IMR-90 (cell line): Measurements from ENCODE around the gene SLC6A9. TPM values are rescaled to one million over a fixed set of nuclear protein-coding genes. Genes with fewer than 3 reads are reported as not detected.

ENCODE experiments used
- ATAC-seq: fragments of 200-7000 bp; cut with Tn5 transposase; 2 replicates; pipeline ENCODE4 v1.9.1; 2020; ENCODE audit warnings: low read depth, mild to moderate bottlenecking, moderate library complexity
- BruUV-seq: library from RNA; stranded (reverse); fragments of 400-500 nt; replicated peaks from 2 replicates; lab custom pipeline; 2021; lab: Mats Ljungman, UMichigan
- CTCF ChIA-PET: fragments of 300-600 bp; formaldehyde crosslinking; extraction: SDS; loops from one replicate; lab custom pipeline; 2021; ENCODE audit warnings: antibody characterized with exemption; lab: Yijun Ruan, JAX
- POLR2A ChIA-PET: fragments of 300-600 bp; sonication (Branson Sonifier 250); formaldehyde crosslinking; loops from one replicate; lab custom pipeline; 2022; ENCODE audit warnings: antibody characterized with exemption; ENCODE audit not compliant: unreplicated experiment; lab: Charles Lee
- DNase-seq: peaks from one replicate; pipeline ENCODE4 v3.0.0; 2013
- H2AFZ ChIP-seq: replicated peaks from 2 replicates; pipeline ENCODE3; 2013; ENCODE audit warnings: low read length, mild to moderate bottlenecking; ENCODE audit not compliant: poor library complexity
- H2AK5ac ChIP-seq: 2 replicates; pipeline ENCODE4 v1.6.1; 2013; ENCODE audit warnings: low read depth, low read length, inconsistent platforms
- H2AK9ac ChIP-seq: replicated peaks from 2 replicates; pipeline ENCODE3; 2013; ENCODE audit warnings: mild to moderate bottlenecking, low read depth, low read length, moderate library complexity; ENCODE audit not compliant: poor library complexity
- H2BK120ac ChIP-seq: 2 replicates; pipeline ENCODE4 v1.6.1; 2013; ENCODE audit warnings: low read depth, low read length, inconsistent platforms
- H2BK15ac ChIP-seq: 3 replicates; pipeline ENCODE4 v1.6.1; 2013; ENCODE audit warnings: low read depth, low read length, inconsistent platforms
- H2BK20ac ChIP-seq: 2 replicates; pipeline ENCODE4 v1.6.1; 2013; ENCODE audit warnings: low read depth, mild to moderate bottlenecking, inconsistent platforms, low read length, moderate library complexity
- H2BK5ac ChIP-seq: 2 replicates; pipeline ENCODE4 v1.6.1; 2013; ENCODE audit warnings: mild to moderate bottlenecking, low read depth, low read length, inconsistent platforms; ENCODE audit not compliant: poor library complexity, severe bottlenecking
- H3K14ac ChIP-seq: replicated peaks from 2 replicates; pipeline ENCODE4 v1.6.1; 2013; ENCODE audit warnings: low read depth, low read length, inconsistent platforms
- H3K18ac ChIP-seq: 2 replicates; pipeline ENCODE4 v1.6.1; 2013; ENCODE audit warnings: low read depth, low read length, control low read depth
- H3K23ac ChIP-seq: 2 replicates; pipeline ENCODE4 v1.6.1; 2013; ENCODE audit warnings: low read depth, low read length, inconsistent platforms
- H3K27ac ChIP-seq: 2 replicates; pipeline ENCODE4 v1.5.1; 2013; ENCODE audit warnings: mild to moderate bottlenecking, control low read depth, low read length; ENCODE audit not compliant: insufficient read depth
- H3K27me3 ChIP-seq: 2 replicates; pipeline ENCODE4 v1.6.1; 2013; ENCODE audit warnings: low read length; ENCODE audit not compliant: control insufficient read depth, insufficient read depth
- H3K36me3 ChIP-seq: 2 replicates; pipeline ENCODE4 v1.6.1; 2013; ENCODE audit warnings: low read length, mixed read lengths; ENCODE audit not compliant: control insufficient read depth, insufficient read depth
- H3K4ac ChIP-seq: 2 replicates; pipeline ENCODE4 v1.6.1; 2013; ENCODE audit warnings: low read depth, low read length, inconsistent platforms
- H3K4me1 ChIP-seq: 2 replicates; pipeline ENCODE4 v1.6.1; 2013; ENCODE audit warnings: low read length, mixed read lengths; ENCODE audit not compliant: control insufficient read depth, insufficient read depth
- H3K4me2 ChIP-seq: 2 replicates; pipeline ENCODE4 v1.6.1; 2013; ENCODE audit warnings: low read depth, mild to moderate bottlenecking, control low read depth, low read length, moderate library complexity
- H3K4me3 ChIP-seq: 2 replicates; pipeline ENCODE4 v1.5.1; 2013; ENCODE audit warnings: low read depth, mild to moderate bottlenecking, control low read depth, low read length, moderate library complexity; ENCODE audit not compliant: insufficient read depth
- H3K56ac ChIP-seq: 2 replicates; pipeline ENCODE4 v1.6.1; 2013; ENCODE audit warnings: low read length, inconsistent platforms; ENCODE audit not compliant: insufficient read depth; ENCODE audit errors: extremely low read depth
- H3K79me1 ChIP-seq, 2 experiments: 2 replicates each; pipeline ENCODE4 v1.6.1; 2013; ENCODE audit warnings: low read length in 2 of 2, inconsistent platforms in 1 of 2, low read depth in 1 of 2
- H3K9ac ChIP-seq: 2 replicates; pipeline ENCODE4 v1.6.1; 2013; ENCODE audit warnings: low read depth, low read length, control low read depth
- H3K9me1 ChIP-seq: 2 replicates; pipeline ENCODE4 v1.6.1; 2013; ENCODE audit warnings: low read length, inconsistent platforms; ENCODE audit not compliant: insufficient read depth
- H3K9me3 ChIP-seq: 2 replicates; pipeline ENCODE4 v1.6.1; 2013; ENCODE audit warnings: low read length; ENCODE audit not compliant: control insufficient read depth, insufficient read depth
- H4K20me1 ChIP-seq: 2 replicates; pipeline ENCODE4 v1.6.1; 2013; ENCODE audit warnings: low read length, inconsistent platforms; ENCODE audit not compliant: insufficient read depth
- H4K5ac ChIP-seq: 2 replicates; pipeline ENCODE4 v1.6.1; 2013; ENCODE audit warnings: mild to moderate bottlenecking, low read depth, low read length, control low read depth
- H4K8ac ChIP-seq, 2 experiments: 2 replicates each; pipeline ENCODE4 v1.6.1; 2013; ENCODE audit warnings: low read depth in 2 of 2, low read length in 2 of 2, control low read depth in 1 of 2, inconsistent platforms in 1 of 2
- H4K91ac ChIP-seq: 2 replicates; pipeline ENCODE4 v1.6.1; 2013; ENCODE audit warnings: low read depth, low read length, inconsistent platforms; ENCODE audit not compliant: insufficient read depth
- CEBPB ChIP-seq: IDR thresholded peaks from 2 replicates; pipeline ENCODE4 v1.6.1; 2012; ENCODE audit warnings: low read depth, low read length, improper control_type of control experiment
- CHD1 ChIP-seq: IDR thresholded peaks from 2 replicates; pipeline ENCODE4 v1.6.1; 2012; ENCODE audit warnings: low read depth, low read length, improper control_type of control experiment
- ELK1 ChIP-seq: fragments of 150-350 bp; IDR thresholded peaks from 2 replicates; pipeline ENCODE4 v1.6.1; 2016; ENCODE audit warnings: low read depth, mild to moderate bottlenecking, low read length, moderate library complexity, borderline replicate concordance
- MAFK ChIP-seq: IDR thresholded peaks from 2 replicates; pipeline ENCODE4 v1.6.1; 2012; ENCODE audit warnings: low read depth, low read length, improper control_type of control experiment
- NFE2L2 ChIP-seq: fragments of 150-350 bp; IDR thresholded peaks from 2 replicates; pipeline ENCODE4 v1.6.1; 2016; ENCODE audit warnings: low read depth, mild to moderate bottlenecking, low read length
- RAD21 ChIP-seq: IDR thresholded peaks from 2 replicates; pipeline ENCODE4 v1.6.1; 2012; ENCODE audit warnings: low read length, improper control_type of control experiment
- SMC3 ChIP-seq: fragments of 150-350 bp; IDR thresholded peaks from 2 replicates; pipeline ENCODE4 v1.6.1; 2016; ENCODE audit warnings: low read depth, mild to moderate bottlenecking, antibody characterized with exemption, low read length, moderate library complexity
- USF2 ChIP-seq: fragments of 150-350 bp; IDR thresholded peaks from 2 replicates; pipeline ENCODE4 v1.6.1; 2017; ENCODE audit warnings: mild to moderate bottlenecking, antibody characterized with exemption, low read length, low read depth
- WGBS, 2 experiments: methylation state at CpG; one replicate each; pipeline versions ENCODE4 v1.1.5 to v1.1.7; 2013; ENCODE audit warnings: missing lambda C conversion rate in 2 of 2; ENCODE audit not compliant: insufficient read length in 1 of 2; ENCODE audit errors: extremely low coverage in 2 of 2; 5-methylcytosine and 5-hydroxymethylcytosine counted together
- dilution Hi-C: fragments of 300-500 bp; cut with HindIII; formaldehyde crosslinking; loops from one replicate; pipeline ENCODE4 v1.14.3; 2018; ENCODE audit warnings: low sequenced_read_pairs; ENCODE audit not compliant: unreplicated experiment
- in situ Hi-C: fragments of 300-500 bp; cut with MboI; formaldehyde crosslinking; loops from 3 replicates; pipeline ENCODE4 v1.14.3; 2019; ENCODE audit warnings: low sequenced_read_pairs, inconsistent platforms, mixed read lengths
- intact Hi-C: fragments of 100-400 bp; cut with micrococcal nuclease; formaldehyde crosslinking; loops from 2 replicates; pipeline ENCODE4 v1.10.0; 2022
- polyA plus RNA-seq, 3 experiments: library from polyadenylated mRNA; depleted of rRNA; stranded (reverse); fragments of >200 nt; gene quantifications; 2 replicates each; pipeline ENCODE4 v1.2.3, GENCODE V29; 2012; ENCODE audit warnings: low replicate concordance in 1 of 3
- total RNA-seq: library from RNA; depleted of rRNA; stranded (reverse); fragments of >200 nt; gene quantifications from 2 replicates; pipeline ENCODE4 v1.2.3, GENCODE V29; 2012

Gene SLC6A9
- total and polyA plus RNA-seq, 2 of the 4 experiments (the other 2 are of a cell fraction): 2.0 to 6.6 TPM

- DNase-seq: no peak
- H4K91ac ChIP-seq: no peak overlapping the region
- H3K9ac ChIP-seq: no peak overlapping the region
- no peaks in the 10 kb centered on the region for H3K9me3 ChIP-seq
- peaks cover 6% of the 10 kb centered on the region for H4K20me1 ChIP-seq
- no peak overlapping the region for H2BK120ac ChIP-seq
- intact Hi-C loops (loop anchor here (1.0 kb wide), 1 partner anchor 260 kb away; no protein-coding TSS in a partner anchor), in situ Hi-C loops (loop anchor here (25.0 kb wide), 1 partner anchor 434 kb away; the partner anchor contains the start of gene PTPRF), dilution Hi-C loops (no loop called here)
- no peak overlapping the region for H4K5ac ChIP-seq
- ATAC-seq: no peak
- no peak overlapping the region for H2BK5ac ChIP-seq
- H3K23ac ChIP-seq: no peak overlapping the region
- POLR2A ChIA-PET: no interaction called here
- no peak overlapping the region for H3K4me3 ChIP-seq
- H3K27me3 ChIP-seq: no peaks in the 10 kb centered on the region
- no peak overlapping the region for H3K18ac ChIP-seq
- 79% methylated on average over 7 of the region's 9 CpGs; no CpG with 5 or more reads in 1 of the 2 experiments for WGBS, 2 experiments
- H4K8ac ChIP-seq: no peak overlapping the region
- no TSS peak for BruUV-seq
- H2BK20ac ChIP-seq: no peak overlapping the region
- H3K4ac ChIP-seq: no peak overlapping the region
- no peak overlapping the region for H3K27ac ChIP-seq
- H2BK15ac ChIP-seq: no peak overlapping the region
- H2AK5ac ChIP-seq: no peak overlapping the region; the same call in 1 of the 2 replicates
- H3K9me1 ChIP-seq: peaks cover 14% of the 10 kb centered on the region
- H2AFZ ChIP-seq: no peak overlapping the region
- H3K14ac ChIP-seq: no peak overlapping the region
- H2AK9ac ChIP-seq: no peak overlapping the region
- CTCF ChIA-PET: no interaction called here
- H3K4me2 ChIP-seq: peak overlapping the region; percentile 81
- no peak for TF ChIP-seq NFE2L2
- TF ChIP-seq RAD21: no peak
- TF ChIP-seq SMC3: no peak
- TF ChIP-seq ELK1: no peak
- no peak for TF ChIP-seq CHD1
- TF ChIP-seq USF2: no peak
- no peak for TF ChIP-seq CEBPB
- TF ChIP-seq MAFK: no peak
- peaks cover 15 to 28% of the 10 kb centered on the region in 2 experiments; a peak in 3 of 4 replicates for H3K79me1 ChIP-seq
- H3K56ac ChIP-seq: no peak overlapping the region
- H3K36me3 ChIP-seq: peaks cover 11% of the 10 kb centered on the region
- H3K4me1 ChIP-seq: peaks cover 4% of the 10 kb centered on the region
These were observed 60.4 kb downstream of the SLC6A9 start for GRCh38 chr1:43970911-43971310.
